Adipose tissue (tissue), 3 donors: ENCODE results near the gene ARF5. TPM values are rescaled to one million over a fixed set of nuclear protein-coding genes. Genes with fewer than 3 reads are reported as not detected.
"Not testable (repeated sequence)": the region's sequence is repeated elsewhere in the genome, so short reads cannot be mapped to it uniquely, and the experiment has no call there.

Source experiments
- H3K27ac ChIP-seq: one replicate; pipeline ENCODE4 v1.5.1; 2013; ENCODE audit warnings: low read depth, low read length
- WGBS, 3 donors: extraction: QIAGEN DNeasy Blood & Tissue Kit; methylation state at CpG; one replicate each; pipeline ENCODE4 v1.1.7; 2013; 5-methylcytosine and 5-hydroxymethylcytosine counted together
- polyA plus RNA-seq, 3 donors: library from polyadenylated mRNA; stranded (reverse); fragments of 200-250 nt; gene quantifications; one replicate each; pipeline ENCODE4 v1.2.3, GENCODE V29; 2013
- donor health status: healthy with polysubstance abuse.
- donor health status: Bipolar disorder and iron deficiency.
- donor health status: healthy.

ARF5 gene
- polyA plus RNA-seq = 100 to 1,000 TPM; 152 to 179 (median 178) TPM

DNA sequence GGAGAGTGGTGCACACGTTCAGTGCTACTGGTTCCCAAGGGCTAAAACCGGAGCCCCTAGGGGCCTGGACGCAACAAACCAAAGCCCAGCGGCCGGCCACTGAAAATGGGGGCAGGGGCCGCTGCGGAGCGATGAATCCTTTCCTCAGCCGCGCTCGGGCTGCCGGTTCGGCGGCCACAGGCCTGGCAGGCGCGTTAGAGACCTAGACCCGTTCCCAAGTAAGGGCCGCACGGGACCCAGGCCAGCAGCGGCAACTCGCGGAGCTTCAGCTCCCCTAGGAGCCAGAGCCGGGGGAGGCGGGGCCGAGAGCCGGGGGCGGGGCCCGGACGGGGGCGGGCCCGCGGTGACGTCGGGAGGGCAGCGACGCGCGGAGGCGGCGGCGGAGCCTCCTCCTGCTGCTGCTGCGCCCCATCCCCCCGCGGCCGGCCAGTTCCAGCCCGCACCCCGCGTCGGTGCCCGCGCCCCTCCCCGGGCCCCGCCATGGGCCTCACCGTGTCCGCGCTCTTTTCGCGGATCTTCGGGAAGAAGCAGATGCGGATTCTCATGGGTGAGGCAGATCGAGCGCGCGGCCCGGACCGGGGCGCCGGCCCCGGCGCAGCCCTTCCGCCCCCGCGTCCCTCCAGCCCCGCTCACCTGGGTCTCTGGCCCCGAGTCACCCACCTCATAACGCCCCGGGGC lies at the start of gene ARF5:
ARF5 (plus strand) TSS at position 393 of the 678 bp plus-strand sequence; CDS start at position 481, 88 bp downstream.
- peak within 1 kb of the TSS; percentile 46 for H3K27ac ChIP-seq
- 0 to 1% (median 1%) methylated on average over 56 to 77 of the region's 77 CpGs for WGBS, 3 donors

DNA sequence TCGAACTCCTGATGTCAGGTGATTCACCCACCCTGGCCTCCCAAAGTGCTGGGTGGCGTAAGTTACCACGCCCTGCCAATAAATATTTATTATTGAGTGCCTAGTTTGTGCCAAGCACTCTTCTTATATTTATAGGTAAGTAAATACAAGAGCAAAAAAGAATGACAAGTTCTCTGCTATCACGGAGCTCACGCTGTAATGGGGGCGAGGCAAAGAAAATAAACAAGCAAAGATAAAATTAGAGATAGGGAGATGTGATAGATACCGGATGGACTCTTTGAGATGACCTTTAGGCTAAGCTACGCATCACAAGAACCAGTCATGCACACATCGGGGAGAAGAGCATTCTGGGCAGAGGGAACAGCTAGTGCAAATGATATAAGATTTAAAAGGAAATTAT lies 49.1 kb upstream of the ARF5 start:
- WGBS, 3 donors = 84 to 88% (median 86%) methylated on average over 9 of the region's 9 CpGs

DNA sequence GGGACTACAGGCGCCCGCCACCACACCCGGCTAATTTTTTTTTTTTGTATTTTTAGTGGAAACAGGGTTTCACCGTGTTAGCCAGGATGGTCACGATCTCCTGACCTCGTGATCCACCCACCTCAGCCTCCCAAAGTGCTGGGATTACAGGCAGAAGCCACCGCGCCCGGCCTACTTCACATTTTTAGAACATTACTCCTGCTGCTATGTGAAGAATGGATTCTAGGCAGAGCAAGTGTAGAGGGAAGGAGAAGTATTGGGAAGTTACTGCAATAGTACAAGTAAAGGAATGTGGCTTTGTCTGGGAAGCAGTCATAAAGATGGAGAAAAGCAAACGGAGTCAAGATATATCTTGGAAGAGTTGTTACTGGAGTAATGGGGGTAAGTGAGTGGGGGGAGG lies 47.8 kb upstream of the ARF5 start:
- not testable (repeated sequence) for H3K27ac ChIP-seq
- 86 to 95% (median 91%) methylated on average over 7 of the region's 10 CpGs for WGBS, 3 donors

More for the DNA sequence above, 49.1 kb upstream of the ARF5 start:
- H3K27ac ChIP-seq = no peak overlapping the region

DNA sequence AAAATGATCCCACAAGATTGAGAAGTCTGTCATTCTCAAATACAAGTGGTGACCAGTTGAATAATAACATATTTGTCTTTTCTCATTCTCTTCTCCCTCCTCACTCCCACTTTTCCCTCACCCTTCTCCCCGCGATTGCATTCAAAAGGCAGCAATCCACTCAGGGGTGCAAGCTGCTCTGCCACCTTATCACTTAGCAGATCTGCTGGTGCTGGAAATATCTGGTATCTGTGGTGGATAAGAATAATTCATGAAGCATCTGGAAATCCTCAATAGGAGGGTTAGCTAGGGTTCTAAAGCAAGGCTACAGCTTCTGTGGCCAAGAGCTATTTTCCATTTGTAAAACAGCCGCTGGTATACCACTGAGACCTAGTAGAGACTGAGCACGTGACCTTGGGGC lies 46.7 kb upstream of the ARF5 start:
- 83 to 91% (median 88%) methylated on average over 4 of the region's 4 CpGs for WGBS, 3 donors
- no peak overlapping the region for H3K27ac ChIP-seq

DNA sequence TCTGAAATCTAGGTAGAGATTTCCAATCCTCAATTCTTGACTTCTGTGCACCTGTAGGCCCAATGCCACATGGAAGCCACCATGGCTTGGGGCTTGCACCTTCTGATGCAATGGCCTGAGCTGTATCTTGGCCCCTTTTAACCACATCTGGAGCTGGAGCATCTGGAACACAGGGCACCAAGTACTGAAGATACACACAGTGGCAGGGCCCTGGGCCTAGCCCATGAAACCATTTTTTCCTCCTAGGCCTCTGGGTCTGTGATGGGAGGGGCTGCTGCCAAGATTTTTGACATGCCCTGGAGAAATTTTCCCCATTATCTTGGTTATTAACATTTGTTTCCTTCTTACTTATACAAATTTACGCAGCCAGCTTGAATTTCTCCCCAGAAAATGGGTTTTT lies 41.9 kb upstream of the ARF5 start:
- H3K27ac ChIP-seq = no peak overlapping the region
- WGBS, 3 donors = 83 to 89% (median 89%) methylated on average over 1 of the region's 1 CpG

DNA sequence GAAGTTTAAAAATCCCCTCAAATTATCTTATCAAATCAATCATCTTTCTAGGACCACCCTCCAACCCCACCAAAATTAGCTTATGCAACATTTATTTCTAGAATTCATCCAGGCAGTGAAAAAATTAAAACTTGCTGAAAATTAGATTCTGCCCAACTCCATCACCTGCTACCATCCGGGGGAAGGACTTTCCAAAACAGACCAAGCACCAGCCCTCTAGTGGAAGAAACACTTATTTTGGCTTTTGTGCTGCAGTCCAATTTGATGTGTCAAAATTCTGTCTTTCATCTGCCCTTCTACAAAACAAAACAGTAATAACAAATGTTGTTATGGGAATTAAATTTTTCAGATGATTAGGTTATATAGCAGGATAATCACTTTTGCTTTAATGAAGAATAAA lies 38.0 kb upstream of the ARF5 start:
- no peak overlapping the region for H3K27ac ChIP-seq
- WGBS, 3 donors = 44 to 70% (median 46%) methylated on average over 1 of the region's 1 CpG

DNA sequence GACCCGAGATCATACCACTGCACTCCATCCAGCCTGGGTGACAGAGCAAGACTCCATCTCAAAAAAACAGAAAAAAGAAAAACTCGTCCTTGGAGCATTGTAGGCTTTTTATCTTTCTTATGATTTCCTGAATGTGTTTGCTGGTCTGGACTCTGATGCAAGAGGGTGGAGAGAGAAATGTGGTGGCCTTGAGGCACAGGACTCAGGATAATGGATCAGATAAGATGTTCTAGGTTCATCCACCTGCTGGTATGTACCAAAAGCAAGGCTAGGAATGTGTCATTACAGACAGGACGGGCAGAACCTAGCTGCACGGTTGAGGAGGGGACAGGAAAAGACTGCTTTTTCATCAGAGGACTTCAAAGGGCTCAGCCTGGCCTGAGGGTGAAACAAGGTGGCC lies 36.3 kb upstream of the ARF5 start:
- no peak overlapping the region for H3K27ac ChIP-seq
- WGBS, 3 donors = 76 to 83% (median 78%) methylated on average over 4 of the region's 4 CpGs

DNA sequence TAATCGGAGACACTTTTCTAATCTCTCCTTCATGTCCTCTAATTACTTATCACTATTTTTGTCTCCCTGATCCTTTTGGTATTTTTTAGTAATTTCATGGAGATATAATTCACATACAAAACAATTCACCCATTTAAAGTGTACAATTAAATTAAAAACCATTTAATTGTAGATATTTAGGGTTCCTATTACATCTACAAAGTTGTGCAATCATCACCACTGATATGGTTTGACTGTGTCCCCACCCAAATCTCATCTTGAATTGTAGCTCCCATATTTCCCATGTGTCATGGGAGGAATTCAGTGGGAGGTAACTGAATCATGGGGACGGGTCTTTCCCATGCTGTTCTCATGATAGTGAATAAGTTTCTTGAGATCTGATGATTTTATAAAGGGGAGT lies 31.8 kb upstream of the ARF5 start:
- no peak overlapping the region for H3K27ac ChIP-seq
- WGBS, 3 donors = 79 to 89% (median 84%) methylated on average over 2 of the region's 2 CpGs

DNA sequence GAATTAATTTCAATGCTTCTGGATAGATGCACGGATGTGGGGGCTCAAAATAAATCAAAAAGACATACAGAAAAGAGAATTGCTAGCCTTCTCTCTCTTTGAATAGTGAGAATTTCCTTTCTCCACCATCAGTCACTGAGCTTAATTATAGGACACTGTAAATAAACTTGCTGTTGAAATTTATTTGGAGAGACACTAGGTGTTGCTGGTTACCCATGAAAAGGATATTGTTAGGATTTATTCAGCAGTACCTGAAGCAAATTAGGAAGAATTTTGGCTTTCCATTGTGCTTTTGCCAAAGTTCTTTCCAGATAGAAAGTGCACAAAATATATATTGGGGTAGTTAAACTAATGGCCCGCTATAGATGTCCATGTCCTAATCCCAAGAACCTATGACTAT lies 30.4 kb upstream of the ARF5 start:
- 65 to 87% (median 70%) methylated on average over 2 of the region's 2 CpGs for WGBS, 3 donors
- H3K27ac ChIP-seq = no peak overlapping the region

DNA sequence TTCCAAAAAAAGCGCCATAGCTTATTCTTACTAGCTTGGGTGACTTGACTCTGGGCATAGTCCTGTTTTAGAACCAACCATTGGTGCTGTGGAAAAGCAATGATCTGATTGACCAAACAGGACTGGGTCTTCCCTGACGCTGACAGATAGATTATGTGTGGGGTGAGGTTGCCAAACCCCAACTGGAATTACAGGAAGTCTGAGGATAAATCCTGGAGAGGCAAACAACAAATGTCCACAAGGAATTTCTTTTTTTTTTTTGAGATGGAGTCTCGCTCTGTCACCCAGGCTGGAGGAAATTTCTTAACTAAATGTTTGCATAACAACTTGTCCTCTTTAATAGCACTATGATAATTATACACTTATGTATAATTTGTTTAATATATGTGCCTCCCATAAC lies 22.0 kb upstream of the ARF5 start:
- WGBS, 3 donors = 75 to 83% (median 83%) methylated on average over 3 of the region's 3 CpGs
- no peak overlapping the region for H3K27ac ChIP-seq

DNA sequence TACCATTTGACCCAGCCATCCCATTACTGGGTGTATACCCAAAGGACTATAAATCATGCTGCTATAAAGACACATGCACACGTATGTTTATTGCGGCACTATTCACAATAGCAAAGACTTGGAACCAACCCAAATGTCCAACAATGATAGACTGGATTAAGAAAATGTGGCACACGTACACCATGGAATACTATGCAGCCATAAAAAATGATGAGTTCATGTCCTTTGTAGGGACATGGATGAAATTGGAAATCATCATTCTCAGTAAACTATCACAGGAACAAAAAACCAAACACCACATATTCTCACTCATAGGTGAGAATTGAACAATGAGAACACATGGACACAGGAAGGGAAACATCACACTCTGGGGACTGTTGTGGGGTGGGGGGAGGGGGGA lies 20.2 kb upstream of the ARF5 start:
- no CpG with 5 or more reads among the region's 3 CpGs for whole genome bisulfite sequencing, 3 donors
- H3K27ac ChIP-seq = not testable (repeated sequence)

DNA sequence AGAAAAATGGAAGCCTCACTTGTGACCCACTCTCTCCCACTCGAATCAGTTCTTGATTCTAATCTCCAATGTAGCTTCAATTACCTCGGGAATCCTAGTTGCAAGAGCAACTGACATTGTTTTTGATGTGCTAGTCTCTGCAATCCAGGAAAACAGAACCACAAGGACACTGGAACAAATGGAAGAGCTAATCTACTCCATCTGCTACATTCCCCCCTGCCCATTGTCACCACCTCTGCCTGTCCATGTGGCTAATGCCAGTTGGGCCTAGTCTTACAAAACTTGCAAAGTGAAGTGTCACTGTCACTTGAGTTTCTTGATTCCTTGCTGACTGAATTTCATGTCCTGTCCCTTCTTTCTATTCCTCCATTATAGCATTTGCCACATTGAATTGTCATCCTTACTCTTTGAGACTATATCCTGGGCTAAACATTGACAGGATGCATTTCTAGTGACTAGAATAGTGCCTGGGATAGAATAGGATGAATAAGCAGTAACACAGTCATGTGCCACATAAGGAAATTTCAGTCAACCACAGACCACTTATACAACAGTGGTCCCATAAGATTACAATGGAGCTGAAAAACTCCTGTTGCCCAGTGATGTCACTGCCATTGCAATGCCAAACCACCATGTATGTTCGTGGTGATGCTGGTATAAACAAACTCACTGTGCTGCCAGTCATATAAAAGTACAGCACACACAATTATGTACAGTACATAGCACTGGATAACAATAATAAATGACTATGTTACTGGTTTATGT lies 16.3 kb upstream of the ARF5 start:
- no peak overlapping the region for H3K27ac ChIP-seq
- WGBS, 3 donors = 66 to 79% (median 67%) methylated on average over 3 of the region's 3 CpGs

DNA sequence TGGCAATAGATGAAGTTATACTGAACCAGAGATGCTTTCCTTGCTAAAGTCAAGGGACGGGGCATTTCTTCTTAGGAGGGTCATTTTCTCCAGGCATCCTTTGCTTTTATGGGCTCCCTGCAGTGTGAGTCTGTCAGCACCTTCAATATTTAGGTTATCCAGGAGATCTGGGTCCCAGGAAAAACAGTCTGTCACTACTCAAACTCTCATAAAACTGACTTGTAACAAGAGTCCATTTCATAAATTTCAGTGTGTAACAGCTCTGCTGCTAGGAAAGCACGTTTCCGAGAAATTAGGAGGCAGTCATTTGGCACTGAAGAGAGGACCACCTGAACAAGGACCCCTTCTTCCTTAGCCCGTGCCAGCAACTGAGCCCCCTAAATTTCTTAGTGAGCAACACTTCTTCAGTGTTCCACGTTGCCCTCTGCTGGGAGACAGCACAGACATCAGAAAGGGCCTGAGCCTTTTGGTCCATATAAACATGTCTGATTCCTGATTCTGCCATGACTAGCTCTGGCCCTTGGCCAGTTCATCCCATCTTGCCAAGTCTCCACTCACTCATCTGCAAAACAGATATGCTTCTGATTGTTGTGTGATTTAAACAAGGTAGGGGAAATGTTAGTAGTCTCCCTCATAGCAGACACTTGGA lies 10.1 kb upstream of the ARF5 start:
- H3K27ac ChIP-seq = no peak overlapping the region
- 73 to 79% (median 76%) methylated on average over 5 of the region's 5 CpGs for WGBS, 3 donors

DNA sequence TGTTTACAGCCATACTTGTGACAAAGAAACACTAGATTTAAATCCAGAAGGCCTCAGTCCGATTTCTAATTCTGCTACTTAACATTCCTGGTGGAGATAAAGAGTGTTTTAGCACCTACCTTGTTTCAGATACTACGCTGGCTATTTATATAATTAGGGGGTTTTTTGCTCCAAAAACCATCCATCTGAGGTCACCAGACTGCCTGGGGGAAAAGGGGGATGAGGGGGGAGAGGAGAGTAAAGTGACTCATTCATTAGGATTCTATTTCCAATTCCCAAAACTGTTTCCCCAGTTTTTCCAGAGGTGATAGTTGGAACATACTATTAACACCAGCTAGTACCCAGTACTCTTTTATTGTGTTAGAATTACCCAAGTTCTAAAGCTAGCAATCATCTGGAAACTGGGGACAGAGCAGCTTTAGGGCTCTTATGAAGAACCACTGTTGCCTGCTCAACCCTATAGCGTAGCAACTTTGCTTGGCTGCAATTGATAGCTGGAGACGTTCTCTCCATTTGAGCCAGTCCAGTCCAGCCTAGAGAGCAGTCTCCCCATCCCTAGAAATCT lies 9.4 kb upstream of the ARF5 start:
- H3K27ac ChIP-seq = no peak overlapping the region
- 77 to 85% (median 83%) methylated on average over 4 of the region's 4 CpGs for WGBS, 3 donors

DNA sequence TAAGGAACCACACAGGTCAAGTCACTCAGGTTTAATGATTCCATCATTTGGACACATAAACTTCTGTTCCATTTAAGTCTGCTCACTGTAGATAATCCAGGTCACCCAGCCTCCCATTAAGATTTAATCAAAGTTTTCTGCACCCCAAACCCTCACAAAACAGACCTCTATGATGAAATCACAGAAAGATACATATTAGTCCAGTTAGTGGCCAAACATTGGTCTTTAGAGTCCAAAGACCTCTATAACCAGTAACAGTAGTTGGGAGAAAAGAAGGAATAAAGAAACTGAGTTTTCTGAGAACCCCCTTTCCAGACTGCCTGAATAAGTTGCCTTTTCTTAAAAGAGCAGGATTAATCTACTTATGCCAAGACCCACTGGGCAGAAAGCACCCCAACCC lies 7.6 kb upstream of the ARF5 start:
- H3K27ac ChIP-seq = no peak overlapping the region

DNA sequence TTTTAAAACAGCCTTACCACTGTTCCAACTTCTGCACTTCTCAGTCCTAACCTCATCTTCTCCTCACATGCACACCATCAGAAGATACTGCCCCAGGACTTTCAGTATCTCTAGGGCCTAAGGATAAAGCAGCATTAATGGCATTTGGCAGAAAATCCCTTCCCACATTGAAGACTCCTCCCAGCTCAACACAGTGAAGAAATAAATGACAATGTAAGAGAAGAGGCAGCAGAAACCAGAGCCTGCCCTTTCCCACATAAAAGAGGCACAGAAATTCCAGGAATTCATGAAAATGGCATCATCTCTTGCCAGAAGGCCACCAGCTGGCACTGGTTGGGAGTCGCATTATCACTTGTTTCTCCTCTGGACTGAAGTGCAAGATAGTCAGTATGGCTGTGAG lies 6.5 kb upstream of the ARF5 start:
- no peak overlapping the region for H3K27ac ChIP-seq
- 88 to 93% (median 93%) methylated on average over 1 of the region's 1 CpG for WGBS, 3 donors

DNA sequence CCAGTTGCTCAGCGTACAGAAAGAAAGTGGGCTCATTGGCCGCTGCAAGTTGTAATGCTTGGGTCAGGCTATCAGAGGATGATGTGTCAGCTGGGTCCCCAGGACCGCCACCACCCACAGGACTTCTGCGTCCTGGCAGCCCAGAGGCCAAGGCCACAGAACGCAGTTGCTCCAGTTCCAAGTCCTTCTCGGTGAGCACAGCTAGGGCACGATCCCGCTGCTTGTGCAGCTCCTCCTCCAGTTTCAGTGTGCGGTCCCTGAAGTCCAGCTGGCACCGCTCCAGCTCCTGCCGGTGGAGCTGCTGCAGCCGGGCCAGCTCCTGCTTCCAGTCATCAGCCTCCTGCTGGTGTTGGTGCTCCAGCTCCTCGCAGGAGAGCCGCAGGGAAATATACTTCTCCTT lies 5.8 kb upstream of the ARF5 start:
- WGBS, 3 donors = 37 to 69% (median 58%) methylated on average over 14 of the region's 14 CpGs
- H3K27ac ChIP-seq = no peak overlapping the region

DNA sequence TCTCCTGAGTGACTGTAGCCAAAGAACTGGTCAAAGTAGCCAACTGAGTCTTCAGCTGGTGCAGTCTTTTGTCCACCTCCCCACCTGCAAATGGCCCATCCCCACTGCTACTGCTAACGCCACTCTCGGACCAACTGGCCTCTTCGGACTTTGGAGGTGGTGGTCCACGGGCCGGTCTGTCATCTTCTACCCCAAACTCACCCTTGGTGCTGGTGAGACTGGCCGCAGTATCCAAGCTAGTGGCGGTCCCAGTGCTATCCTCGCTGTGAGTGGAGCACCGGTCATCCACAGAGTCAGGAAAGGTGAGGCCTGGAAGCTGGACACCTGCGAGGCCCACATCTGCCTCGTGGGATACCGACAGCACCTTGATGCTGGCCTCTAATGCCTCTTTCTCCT lies 3.6 kb upstream of the ARF5 start:
- H3K27ac ChIP-seq = no peak overlapping the region
- 24 to 38% (median 29%) methylated on average over 12 of the region's 12 CpGs for WGBS, 3 donors
